GM12872 (cell line): ENCODE measurements around the gene KIRREL3.

Source experiments
- TF ChIP-seq, protein P1 (sequence below): IDR thresholded peaks from 3 replicates; pipeline ENCODE4 v1.5.1; 2011; ENCODE audit warnings: low read depth, mild to moderate bottlenecking, low read length, moderate library complexity; ENCODE audit not compliant: insufficient read depth

KIRREL3 gene

DNA sequence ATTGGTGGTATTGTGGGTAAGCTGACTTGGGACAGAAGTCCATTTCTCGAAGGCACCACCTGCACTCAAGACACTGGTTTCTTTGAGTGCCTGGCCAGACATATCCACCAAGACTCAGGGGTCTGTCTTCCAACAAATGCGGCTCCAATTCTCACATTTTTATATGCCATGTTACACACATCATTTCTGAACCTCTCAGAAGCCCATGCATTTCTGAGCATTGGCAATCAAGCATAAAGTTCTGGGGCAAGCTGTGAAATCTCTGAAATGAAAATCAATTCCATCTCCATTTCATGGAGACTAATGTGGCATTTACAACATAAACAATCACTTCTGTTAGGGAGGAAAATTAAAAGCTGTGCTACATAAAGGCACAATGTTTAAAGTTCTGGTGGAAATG is 243.7 kb downstream of the KIRREL3 start:
- TF ChIP-seq, protein P1, sequence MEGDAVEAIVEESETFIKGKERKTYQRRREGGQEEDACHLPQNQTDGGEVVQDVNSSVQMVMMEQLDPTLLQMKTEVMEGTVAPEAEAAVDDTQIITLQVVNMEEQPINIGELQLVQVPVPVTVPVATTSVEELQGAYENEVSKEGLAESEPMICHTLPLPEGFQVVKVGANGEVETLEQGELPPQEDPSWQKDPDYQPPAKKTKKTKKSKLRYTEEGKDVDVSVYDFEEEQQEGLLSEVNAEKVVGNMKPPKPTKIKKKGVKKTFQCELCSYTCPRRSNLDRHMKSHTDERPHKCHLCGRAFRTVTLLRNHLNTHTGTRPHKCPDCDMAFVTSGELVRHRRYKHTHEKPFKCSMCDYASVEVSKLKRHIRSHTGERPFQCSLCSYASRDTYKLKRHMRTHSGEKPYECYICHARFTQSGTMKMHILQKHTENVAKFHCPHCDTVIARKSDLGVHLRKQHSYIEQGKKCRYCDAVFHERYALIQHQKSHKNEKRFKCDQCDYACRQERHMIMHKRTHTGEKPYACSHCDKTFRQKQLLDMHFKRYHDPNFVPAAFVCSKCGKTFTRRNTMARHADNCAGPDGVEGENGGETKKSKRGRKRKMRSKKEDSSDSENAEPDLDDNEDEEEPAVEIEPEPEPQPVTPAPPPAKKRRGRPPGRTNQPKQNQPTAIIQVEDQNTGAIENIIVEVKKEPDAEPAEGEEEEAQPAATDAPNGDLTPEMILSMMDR, result no peak

GRCh38 chr11:126756421-126756820 is 244.1 kb downstream of the KIRREL3 start:
- TF ChIP-seq, protein P1, result no peak

- TF ChIP-seq, protein P1, result no peak
These were observed 245.0 kb downstream of the KIRREL3 start for GRCh38 chr11:126755526-126755925.

GRCh38 chr11:126754591-126755426 is 245.8 kb downstream of the KIRREL3 start:
- TF ChIP-seq, protein P1, result no peak

GRCh38 chr11:126753990-126754389 is 246.6 kb downstream of the KIRREL3 start:
- TF ChIP-seq, protein P1, result no peak

DNA sequence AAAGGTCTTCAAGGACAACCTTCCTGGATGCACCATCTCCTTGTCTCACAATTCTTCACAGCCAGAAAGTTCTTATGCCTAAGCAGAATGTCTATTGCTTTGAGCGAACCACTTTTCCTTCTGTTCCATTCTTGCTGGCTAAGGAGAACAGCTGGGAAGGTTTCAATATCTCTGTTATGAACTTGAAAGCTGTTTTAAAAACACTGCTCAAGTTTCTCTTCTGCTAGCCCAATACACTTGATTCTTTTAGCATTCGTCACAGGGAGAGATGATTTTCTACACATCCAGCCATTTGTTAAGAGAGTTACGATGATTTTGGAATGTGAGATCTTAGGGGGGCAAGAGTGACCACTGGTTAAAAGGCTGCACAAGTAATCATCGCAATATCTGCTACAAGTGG is 249.3 kb downstream of the KIRREL3 start:
- TF ChIP-seq, protein P1, result no peak

GRCh38 chr11:126748793-126749192 is 251.8 kb downstream of the KIRREL3 start:
- TF ChIP-seq, protein P1, result no peak
